GM12864 (cell line): ENCODE measurements around the gene SGCD.

Experiments used
- DNase-seq: peaks from one replicate; pipeline ENCODE4 v3.0.0-alpha.2; 2011; ENCODE audit warnings: low read depth
- H3K4me3 ChIP-seq: 2 replicates; pipeline ENCODE4 v1.5.1; 2011; ENCODE audit warnings: mild to moderate bottlenecking, low read depth, low read length, control low read depth
- TF ChIP-seq, protein P1 (sequence below): IDR thresholded peaks from 2 replicates; pipeline ENCODE4 v1.5.1; 2011; ENCODE audit warnings: low read depth, mild to moderate bottlenecking, moderate library complexity, low read length, control low read depth, inconsistent platforms; ENCODE audit errors: missing control alignments

Gene SGCD

DNA sequence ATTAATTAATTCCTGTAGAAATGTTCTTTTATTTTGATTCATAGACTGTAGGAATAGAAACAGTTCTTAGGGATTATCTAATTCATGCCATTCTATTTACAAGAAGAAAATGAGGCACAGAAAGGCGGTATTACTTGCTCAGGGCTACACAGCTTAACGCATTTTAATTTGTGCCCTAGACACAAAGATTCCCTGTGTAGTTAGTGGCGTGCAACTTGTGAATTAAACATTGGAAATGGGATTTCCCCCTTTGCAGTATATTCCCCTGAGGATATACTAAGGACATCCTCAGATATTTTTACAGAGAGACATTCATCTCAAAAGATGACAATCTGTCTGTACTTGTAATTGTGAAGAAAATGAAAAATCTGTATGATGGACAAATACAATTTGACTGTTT lies 108.1 kb downstream of the SGCD start:
- no peak overlapping the region for H3K4me3 ChIP-seq
- TF ChIP-seq, protein P1, sequence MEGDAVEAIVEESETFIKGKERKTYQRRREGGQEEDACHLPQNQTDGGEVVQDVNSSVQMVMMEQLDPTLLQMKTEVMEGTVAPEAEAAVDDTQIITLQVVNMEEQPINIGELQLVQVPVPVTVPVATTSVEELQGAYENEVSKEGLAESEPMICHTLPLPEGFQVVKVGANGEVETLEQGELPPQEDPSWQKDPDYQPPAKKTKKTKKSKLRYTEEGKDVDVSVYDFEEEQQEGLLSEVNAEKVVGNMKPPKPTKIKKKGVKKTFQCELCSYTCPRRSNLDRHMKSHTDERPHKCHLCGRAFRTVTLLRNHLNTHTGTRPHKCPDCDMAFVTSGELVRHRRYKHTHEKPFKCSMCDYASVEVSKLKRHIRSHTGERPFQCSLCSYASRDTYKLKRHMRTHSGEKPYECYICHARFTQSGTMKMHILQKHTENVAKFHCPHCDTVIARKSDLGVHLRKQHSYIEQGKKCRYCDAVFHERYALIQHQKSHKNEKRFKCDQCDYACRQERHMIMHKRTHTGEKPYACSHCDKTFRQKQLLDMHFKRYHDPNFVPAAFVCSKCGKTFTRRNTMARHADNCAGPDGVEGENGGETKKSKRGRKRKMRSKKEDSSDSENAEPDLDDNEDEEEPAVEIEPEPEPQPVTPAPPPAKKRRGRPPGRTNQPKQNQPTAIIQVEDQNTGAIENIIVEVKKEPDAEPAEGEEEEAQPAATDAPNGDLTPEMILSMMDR, result no peak
- DNase-seq, result no peak

DNA sequence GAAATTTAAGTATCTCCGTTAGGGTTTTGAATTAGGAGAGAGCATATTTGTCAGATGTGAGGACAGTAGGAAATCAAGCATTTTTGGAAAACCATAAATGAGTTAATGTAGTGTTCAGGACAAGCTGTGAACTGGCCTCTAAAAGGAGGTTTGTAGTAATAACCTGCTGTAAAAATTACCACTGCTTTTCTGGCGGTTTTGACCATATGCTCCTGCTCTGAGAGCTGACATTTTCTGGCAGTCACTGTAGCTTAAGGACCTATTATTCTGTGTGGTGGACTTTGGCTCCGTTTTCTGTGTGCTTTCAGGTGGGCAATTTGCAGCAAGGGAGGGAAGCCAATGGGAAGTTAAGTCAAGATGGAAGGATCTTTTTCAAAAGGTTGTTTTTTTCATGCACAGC lies 111.1 kb downstream of the SGCD start:
- DNase-seq, result no peak
- TF ChIP-seq, protein P1, result no peak
- no peak overlapping the region for H3K4me3 ChIP-seq

DNA sequence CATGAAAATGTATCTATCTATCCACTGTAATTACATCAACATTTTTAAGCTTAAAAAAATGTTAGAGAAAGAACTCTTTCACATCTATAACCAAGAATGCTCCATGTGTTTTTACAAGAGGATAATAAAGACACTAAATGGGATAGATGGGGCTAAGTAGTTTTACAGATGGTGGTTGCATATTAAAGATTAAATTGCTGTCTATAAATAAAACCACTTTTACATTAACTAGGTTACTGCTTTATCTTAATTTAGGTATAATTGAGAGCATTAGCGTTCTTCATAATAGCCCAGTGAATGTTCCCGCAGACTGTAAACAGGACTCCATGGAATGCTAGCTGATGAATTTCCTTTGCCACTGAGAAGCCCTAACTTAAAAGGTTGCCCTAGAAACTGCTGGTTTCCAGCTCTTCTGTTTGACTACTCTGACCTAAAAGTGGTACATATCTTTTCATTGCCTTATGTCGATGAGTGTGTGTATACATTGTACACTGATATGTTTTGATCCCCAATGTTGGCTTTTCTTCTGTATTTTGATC lies 117.9 kb downstream of the SGCD start:
- TF ChIP-seq, protein P1, result no peak
- DNase-seq, result no peak

DNA sequence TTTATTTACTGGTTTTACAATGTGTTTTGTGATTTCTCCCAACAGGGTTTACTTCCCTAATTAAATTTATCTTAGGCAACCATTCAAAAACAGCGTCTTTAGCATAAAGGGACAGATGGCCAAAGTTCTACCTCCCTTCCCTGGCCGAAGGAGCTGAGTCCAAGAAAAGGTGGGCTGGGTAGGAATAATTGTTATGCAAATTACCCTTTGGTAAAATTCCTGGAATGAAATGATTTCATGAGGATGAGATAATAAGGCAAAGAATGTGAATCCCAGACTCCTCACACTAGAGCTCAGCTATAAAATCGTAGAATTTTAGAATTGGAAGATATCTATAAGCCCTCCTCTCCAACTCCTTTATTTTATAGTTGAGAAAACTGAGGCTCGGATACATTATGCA lies 119.6 kb downstream of the SGCD start:
- TF ChIP-seq, protein P1, result no peak
- DNase-seq, result no peak
- H3K4me3 ChIP-seq, result no peak overlapping the region

More for the DNA sequence above, 117.9 kb downstream of the SGCD start:
- H3K4me3 ChIP-seq, result no peak overlapping the region

DNA sequence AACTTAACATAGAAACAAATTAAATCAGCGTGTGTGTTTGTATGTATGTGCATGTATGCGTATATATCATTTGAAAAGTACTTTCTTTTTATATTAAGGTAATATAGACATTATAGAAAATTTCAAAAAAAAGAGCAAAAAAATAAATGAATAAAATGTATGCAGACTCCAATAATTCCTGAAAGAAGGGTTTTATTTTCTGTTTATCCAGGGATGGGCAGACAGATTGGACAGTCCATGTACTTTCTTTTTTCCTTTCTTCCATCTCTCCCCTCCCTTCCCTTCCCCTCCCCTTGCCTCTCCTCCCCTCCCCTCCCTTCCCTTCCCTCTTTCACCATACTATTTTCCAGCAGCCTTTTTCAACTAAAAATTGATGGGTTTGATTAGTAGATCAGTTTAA lies 123.8 kb downstream of the SGCD start:
- TF ChIP-seq, protein P1, result no peak

DNA sequence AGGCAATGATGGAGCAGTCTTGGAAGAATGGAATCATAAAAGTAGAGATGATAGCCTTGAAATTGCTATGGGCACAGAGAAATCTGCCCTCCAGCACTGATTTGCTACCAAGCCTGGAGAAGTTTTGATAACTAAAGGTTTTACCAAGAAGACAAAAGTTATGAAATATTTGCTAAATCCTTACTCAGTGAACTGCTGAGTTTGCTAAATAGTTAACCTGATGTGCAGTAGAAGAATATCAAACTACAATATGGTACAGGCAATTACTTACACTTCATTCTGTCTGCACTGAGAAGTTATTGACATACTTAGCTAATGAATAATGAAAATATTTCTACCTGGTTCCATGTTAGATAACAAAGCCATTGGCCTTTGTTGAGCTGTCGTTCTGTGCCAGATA lies 124.5 kb downstream of the SGCD start:
- TF ChIP-seq, protein P1, result no peak
- DNase-seq, result no peak

More for the DNA sequence above, 123.8 kb downstream of the SGCD start:
- H3K4me3 ChIP-seq, result no peak overlapping the region
- DNase-seq, result no peak

DNA sequence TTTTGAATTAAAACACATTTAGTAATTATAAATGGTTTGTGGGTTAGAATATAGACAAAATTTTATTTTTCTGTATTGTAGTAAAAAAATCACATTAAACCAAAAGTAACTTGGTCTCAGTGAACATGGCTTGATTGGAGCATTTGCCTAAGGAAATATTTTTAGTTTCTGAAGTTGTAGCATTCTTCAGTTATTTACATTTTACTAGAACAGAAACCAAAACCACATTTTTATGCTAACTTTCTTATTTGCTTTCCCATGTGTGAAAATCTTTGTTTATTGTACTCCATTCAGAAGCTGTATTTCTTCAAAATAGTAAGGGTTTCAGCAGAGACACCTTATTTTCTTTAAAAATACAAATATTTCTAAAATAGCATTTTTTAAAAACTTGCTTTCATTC lies 129.9 kb downstream of the SGCD start:
- H3K4me3 ChIP-seq, result no peak overlapping the region
- TF ChIP-seq, protein P1, result no peak
- DNase-seq, result no peak

More for the DNA sequence above, 124.5 kb downstream of the SGCD start:
- no peak overlapping the region for H3K4me3 ChIP-seq
